Renal pelvis (tissue), 4 donors: ENCODE measurements around the gene CACYBP. TPM values are rescaled to one million over a fixed set of nuclear protein-coding genes. Genes with fewer than 3 reads are reported as not detected.

Source experiments
- DNase-seq: peaks from one replicate; pipeline ENCODE4 v3.0.0-alpha.2; 2013
- polyA plus RNA-seq, 3 donors: library from polyadenylated mRNA; unstranded; fragments of 120-200 nt; gene quantifications; one replicate each; pipeline ENCODE4 v1.2.1, GENCODE V29; 2013; ENCODE audit not compliant: insufficient read length in 3 of 3

CACYBP gene
- polyA plus RNA-seq, 3 donors, result 97.0 to 133 (median 109) TPM

- no peak for DNase-seq
Measured at GRCh38 chr1:174966008-174966572, 33.7 kb upstream of the CACYBP start.

- no peak for DNase-seq
Measured at GRCh38 chr1:174967845-174968705, 31.7 kb upstream of the CACYBP start.

- DNase-seq, result no peak
Measured at GRCh38 chr1:174968750-174969244, 30.9 kb upstream of the CACYBP start.

- DNase-seq, result no peak
Measured at GRCh38 chr1:174969977-174970376, 29.8 kb upstream of the CACYBP start.

GRCh38 chr1:174971466-174971865 lies 28.3 kb upstream of the CACYBP start:
- DNase-seq, result no peak

GRCh38 chr1:174971902-174972301 lies 27.8 kb upstream of the CACYBP start:
- no peak for DNase-seq

- DNase-seq, result no peak
Measured at GRCh38 chr1:174974711-174975119, 25.0 kb upstream of the CACYBP start.

- DNase-seq, result no peak
Measured at GRCh38 chr1:174975764-174976163, 24.0 kb upstream of the CACYBP start.

- DNase-seq, result no peak
Measured at GRCh38 chr1:174976436-174977108, 23.2 kb upstream of the CACYBP start.

GRCh38 chr1:174982971-174983689 lies 16.6 kb upstream of the CACYBP start:
- no peak for DNase-seq

GRCh38 chr1:174984952-174985351 lies 14.8 kb upstream of the CACYBP start:
- DNase-seq, result no peak

GRCh38 chr1:174988539-174988938 lies 11.2 kb upstream of the CACYBP start:
- DNase-seq, result no peak

- no peak for DNase-seq
Measured at GRCh38 chr1:174988986-174989385, 10.8 kb upstream of the CACYBP start.

GRCh38 chr1:174989536-174990220 lies 10.1 kb upstream of the CACYBP start:
- DNase-seq, result no peak

GRCh38 chr1:174990382-174990999 lies 9.3 kb upstream of the CACYBP start:
- DNase-seq, result no peak

- no peak for DNase-seq
Measured at GRCh38 chr1:174991473-174991872, 8.3 kb upstream of the CACYBP start.

GRCh38 chr1:174995121-174995520 lies 4.6 kb upstream of the CACYBP start:
- DNase-seq, result no peak

- DNase-seq, result no peak
Measured at GRCh38 chr1:174995916-174996315, 3.8 kb upstream of the CACYBP start.

GRCh38 chr1:174996476-174996875 lies 3.3 kb upstream of the CACYBP start:
- DNase-seq, result no peak

GRCh38 chr1:174997041-174997440 lies 2.7 kb upstream of the CACYBP start:
- DNase-seq, result no peak
